Measurements from ENCODE around the gene ZBTB7C. TPM values are rescaled to one million over a fixed set of nuclear protein-coding genes. Genes with fewer than 3 reads are reported as not detected.

Gene ZBTB7C
- total RNA-seq, 1 donor from 2014 or later = 0.15 TPM

- Histone ChIP-seq H3K4me1 (peaks cover 51% of the 10 kb centered on the region), H3K4me2 (peak overlapping the region; percentile 70), H3K4me3 (peak overlapping the region; percentile 20), H3K27me3 (no peaks in the 10 kb centered on the region), H4K20me1 (ENCODE audit: low read depth) (no peaks in the 10 kb centered on the region), H3K27ac (peak overlapping the region; percentile 71), H2AFZ (replicated peaks) (no peak overlapping the region), H3K79me2 (ENCODE audit: low read depth) (no peaks in the 10 kb centered on the region), H3K36me3 (no peaks in the 10 kb centered on the region), H3K9ac (no peak overlapping the region), H3K9me3 (ENCODE audit: low read depth) (no peaks in the 10 kb centered on the region), H3F3A (ENCODE audit: low read depth) (peaks cover 42% of the 10 kb centered on the region)
- peaks cover 27% of the 10 kb centered on the region for H3K27me3 Mint-ChIP-seq (ENCODE audit: insufficient read depth, low read depth)
- H3K4me3 Mint-ChIP-seq = peak overlapping the region; percentile 36
- peaks cover 58% of the 10 kb centered on the region for H3K4me1 Mint-ChIP-seq
- H3K36me3 Mint-ChIP-seq = no peaks in the 10 kb centered on the region
- TF ChIP-seq CTCF (IDR thresholded peaks at IDR 0.05) (no peak), EZH2phosphoT487 (IDR thresholded peaks at IDR 0.05) (peak; percentile 96)
- no peak overlapping the region for H3K27ac Mint-ChIP-seq
- H3K9me3 Mint-ChIP-seq = peaks cover 21% of the 10 kb centered on the region
- peak; percentile 88 for DNase-seq (ENCODE audit: low spot score)
Observed at GRCh38 chr18:47996091-47996541, 413.1 kb downstream of the ZBTB7C start.

GRCh38 chr18:47995654-47996053 is 413.5 kb downstream of the ZBTB7C start:
- no peaks in the 10 kb centered on the region for H3K27me3 ChIP-seq
- no peak overlapping the region for H3K9ac ChIP-seq
- H3K27me3 Mint-ChIP-seq (ENCODE audit: insufficient read depth, low read depth) = peaks cover 28% of the 10 kb centered on the region
- H2AFZ ChIP-seq (replicated peaks) = no peak overlapping the region
- peaks cover 42% of the 10 kb centered on the region for H3F3A ChIP-seq (ENCODE audit: low read depth)
- no peaks in the 10 kb centered on the region for H3K36me3 Mint-ChIP-seq
- peaks cover 21% of the 10 kb centered on the region for H3K9me3 Mint-ChIP-seq
- H3K27ac ChIP-seq = peak overlapping the region; percentile 71
- peaks cover 55% of the 10 kb centered on the region for H3K4me1 ChIP-seq
- TF ChIP-seq EZH2phosphoT487 (IDR thresholded peaks at IDR 0.05) (no peak), CTCF (IDR thresholded peaks at IDR 0.05) (no peak), EZH2 (IDR thresholded peaks at IDR 0.05) (no peak)
- H3K4me2 ChIP-seq = peak overlapping the region; percentile 70
- DNase-seq (ENCODE audit: low spot score) = no peak
- peaks cover 58% of the 10 kb centered on the region for H3K4me1 Mint-ChIP-seq
- peak overlapping the region; percentile 20 for H3K4me3 ChIP-seq
- peak overlapping the region; percentile 36 for H3K4me3 Mint-ChIP-seq
- peak overlapping the region; percentile 22 for H3K27ac Mint-ChIP-seq
- no peaks in the 10 kb centered on the region for H4K20me1 ChIP-seq (ENCODE audit: low read depth)
- no peaks in the 10 kb centered on the region for H3K36me3 ChIP-seq
- H3K79me2 ChIP-seq (ENCODE audit: low read depth) = no peaks in the 10 kb centered on the region
- no peaks in the 10 kb centered on the region for H3K9me3 ChIP-seq (ENCODE audit: low read depth)

GRCh38 chr18:47993409-47993808 is 415.8 kb downstream of the ZBTB7C start:
- H3K9ac ChIP-seq = no peak overlapping the region
- H3K9me3 ChIP-seq (ENCODE audit: low read depth) = no peaks in the 10 kb centered on the region
- no peaks in the 10 kb centered on the region for H3K36me3 ChIP-seq
- no peaks in the 10 kb centered on the region for H3K36me3 Mint-ChIP-seq
- H3K27ac Mint-ChIP-seq = no peak overlapping the region
- peaks cover 27% of the 10 kb centered on the region for H3K27me3 Mint-ChIP-seq (ENCODE audit: insufficient read depth, low read depth)
- DNase-seq (ENCODE audit: low spot score) = no peak
- H3K4me2 ChIP-seq = no peak overlapping the region
- no peak for TF ChIP-seq CTCF (IDR thresholded peaks at IDR 0.05)
- no peak for TF ChIP-seq EZH2 (IDR thresholded peaks at IDR 0.05)
- TF ChIP-seq EZH2phosphoT487 (IDR thresholded peaks at IDR 0.05) = no peak
- no peak overlapping the region for H3K4me3 ChIP-seq
- peaks cover 21% of the 10 kb centered on the region for H3K9me3 Mint-ChIP-seq
- H2AFZ ChIP-seq (replicated peaks) = no peak overlapping the region
- H3K4me1 ChIP-seq = peaks cover 64% of the 10 kb centered on the region
- H3K4me3 Mint-ChIP-seq = no peak overlapping the region
- no peak overlapping the region for H3K27ac ChIP-seq
- H3K4me1 Mint-ChIP-seq = peaks cover 58% of the 10 kb centered on the region
- no peaks in the 10 kb centered on the region for H3K79me2 ChIP-seq (ENCODE audit: low read depth)
- H4K20me1 ChIP-seq (ENCODE audit: low read depth) = no peaks in the 10 kb centered on the region
- peaks cover 42% of the 10 kb centered on the region for H3F3A ChIP-seq (ENCODE audit: low read depth)
- no peaks in the 10 kb centered on the region for H3K27me3 ChIP-seq
